Measurements from ENCODE around the gene SHC2. TPM values are rescaled to one million over a fixed set of nuclear protein-coding genes. Genes with fewer than 3 reads are reported as not detected.
A peak's percentile ranks its signal among the peaks of the same experiment; 100 is the strongest.

The SHC2 gene
- total and polyA plus RNA-seq, 2 of the 13 experiments (the other 11 are each of a cell fraction or from before 2014, with no cell fraction given), result 9.0 to 18.3 TPM

- TF ChIP-seq MTF1 (CRISPR knock-in tag; IDR thresholded peaks at IDR 0.05) (no peak), ZSCAN21 (CRISPR knock-in tag; IDR thresholded peaks at IDR 0.05; ENCODE audit: borderline replicate concordance) (peak; percentile 77), ZBTB46 (CRISPR knock-in tag; IDR thresholded peaks at IDR 0.05; ENCODE audit: borderline replicate concordance) (no peak), MIXL1 (CRISPR knock-in tag; IDR thresholded peaks at IDR 0.05) (no peak; the same call in 1 of the 2 replicates), ZNF335 (CRISPR knock-in tag; IDR thresholded peaks at IDR 0.05) (no peak), ISX (CRISPR knock-in tag; conservative IDR thresholded peaks at IDR 0.05) (no peak), ZNF383 (CRISPR knock-in tag; IDR thresholded peaks at IDR 0.05; ENCODE audit: borderline replicate concordance) (no peak), ZNF616 (CRISPR knock-in tag; IDR thresholded peaks at IDR 0.05; ENCODE audit: low read depth) (no peak), ZNF839 (CRISPR knock-in tag; IDR thresholded peaks at IDR 0.05; ENCODE audit: borderline replicate concordance) (peak; percentile 36; the same call in 1 of the 2 replicates), ZNF766 (CRISPR knock-in tag; IDR thresholded peaks at IDR 0.05; ENCODE audit: borderline replicate concordance) (no peak), CHD2 (IDR thresholded peaks at IDR 0.05; ENCODE audit: low read depth, low read length) (no peak), TEAD3 (CRISPR knock-in tag; optimal IDR thresholded peaks at IDR 0.05; ENCODE audit: borderline replicate concordance) (no peak), GZF1 (CRISPR knock-in tag; IDR thresholded peaks at IDR 0.05) (no peak), MIER2 (CRISPR knock-in tag; IDR thresholded peaks at IDR 0.05) (no peak), ZNF770 (CRISPR knock-in tag; IDR thresholded peaks at IDR 0.05) (no peak), ZNF280D (CRISPR knock-in tag; IDR thresholded peaks at IDR 0.05) (no peak), TAF1 (CRISPR knock-in tag; IDR thresholded peaks at IDR 0.05) (peak; percentile 96), MTF2 (CRISPR knock-in tag; IDR thresholded peaks at IDR 0.05; ENCODE audit: borderline replicate concordance) (no peak), ZNF713 (CRISPR knock-in tag; IDR thresholded peaks at IDR 0.05) (0 out of 2 replicates have a peak, but pooled peaks have one; percentile 80), FIP1L1 (IDR thresholded peaks at IDR 0.05; ENCODE audit: borderline replicate concordance, insufficient read depth, low read depth, low read length) (no peak), MLLT10 (CRISPR knock-in tag; IDR thresholded peaks at IDR 0.05) (no peak), SCMH1 (CRISPR knock-in tag; IDR thresholded peaks at IDR 0.05; ENCODE audit: borderline replicate concordance) (no peak)
These were observed 46.7 kb upstream of the SHC2 start, which contains the start of gene TPGS1 (continued) for GRCh38 chr19:507286-508203.
